HEK293T (cell line): ENCODE data around the gene KISS1R.

Experiments used
- ELF4 ChIP-seq: fragments of 450-650 bp; IDR thresholded peaks from 2 replicates; pipeline ENCODE4 v1.6.1; 2017; ENCODE audit warnings: antibody characterized with exemption
- NFRKB ChIP-seq: fragments of 450-650 bp; IDR thresholded peaks from 2 replicates; pipeline ENCODE4 v1.6.1; 2016; ENCODE audit warnings: mild to moderate bottlenecking, moderate library complexity
- SP1 ChIP-seq: fragments of 450-650 bp; IDR thresholded peaks from 2 replicates; pipeline ENCODE4 v1.6.1; 2017
- SUZ12 ChIP-seq: fragments of 450-650 bp; IDR thresholded peaks from 2 replicates; pipeline ENCODE4 v1.6.1; 2016; ENCODE audit warnings: mild to moderate bottlenecking

GRCh38 chr19:953445-954271, 36.5 kb downstream of the KISS1R start:
- no peak for TF ChIP-seq SP1
- TF ChIP-seq ELF4: no peak
- TF ChIP-seq SUZ12: no peak
- TF ChIP-seq NFRKB: no peak
